Measurements from ENCODE around the gene MAP3K3.

GRCh38 chr17:63741408-63742173 is 119.4 kb downstream of the MAP3K3 start, which contains the start of gene STRADA:
- TF ChIP-seq CTCF (conservative IDR thresholded peaks at IDR 0.05; ENCODE audit: low read length) (no peak), EZH2phosphoT487 (IDR thresholded peaks at IDR 0.05; ENCODE audit: borderline replicate concordance) (no peak)

Data from Loucy (cell line).